ENCODE measurements around the gene TPCN2.
A peak's percentile ranks its signal among the peaks of the same experiment; 100 is the strongest.

TPCN2 gene

GRCh38 chr11:69009441-69010211 lies 39.1 kb upstream of the TPCN2 start:
- no peak for DNase-seq
- in situ Hi-C loops (cut with HindIII; ENCODE audit: low pct_ligation_motif_present, low pct_unique_long_range_greater_than_20kb, low sequenced_read_pairs) = no loop called here

DNA sequence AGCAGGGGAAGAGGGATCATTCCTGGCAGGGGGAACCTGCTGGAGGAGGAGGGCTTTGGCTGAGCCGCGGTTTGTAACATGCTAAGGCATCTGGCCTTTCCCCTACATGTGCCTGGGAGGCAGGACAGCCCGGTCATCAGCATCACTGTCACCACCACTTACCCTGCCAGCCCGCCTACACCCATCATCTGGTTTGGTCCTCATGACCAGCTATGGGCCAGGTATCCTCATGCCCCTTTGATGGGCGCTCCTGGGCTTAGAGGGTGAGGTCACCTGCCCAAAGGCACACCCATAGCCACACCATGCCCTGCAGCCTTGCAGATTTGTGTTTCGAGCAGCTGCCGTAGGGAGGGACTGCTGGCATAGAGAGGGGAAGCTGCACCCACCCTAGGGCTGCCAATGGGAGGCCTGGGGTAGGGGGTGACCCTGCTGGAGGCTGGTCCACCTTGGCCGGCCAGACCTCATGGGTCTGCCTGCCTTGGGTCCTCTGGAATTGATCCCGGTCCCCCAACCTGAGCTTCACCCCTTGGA lies 38.3 kb upstream of the TPCN2 start:
- in situ Hi-C loops (cut with HindIII; ENCODE audit: low pct_ligation_motif_present, low pct_unique_long_range_greater_than_20kb, low sequenced_read_pairs) = no loop called here
- DNase-seq = no peak

DNA sequence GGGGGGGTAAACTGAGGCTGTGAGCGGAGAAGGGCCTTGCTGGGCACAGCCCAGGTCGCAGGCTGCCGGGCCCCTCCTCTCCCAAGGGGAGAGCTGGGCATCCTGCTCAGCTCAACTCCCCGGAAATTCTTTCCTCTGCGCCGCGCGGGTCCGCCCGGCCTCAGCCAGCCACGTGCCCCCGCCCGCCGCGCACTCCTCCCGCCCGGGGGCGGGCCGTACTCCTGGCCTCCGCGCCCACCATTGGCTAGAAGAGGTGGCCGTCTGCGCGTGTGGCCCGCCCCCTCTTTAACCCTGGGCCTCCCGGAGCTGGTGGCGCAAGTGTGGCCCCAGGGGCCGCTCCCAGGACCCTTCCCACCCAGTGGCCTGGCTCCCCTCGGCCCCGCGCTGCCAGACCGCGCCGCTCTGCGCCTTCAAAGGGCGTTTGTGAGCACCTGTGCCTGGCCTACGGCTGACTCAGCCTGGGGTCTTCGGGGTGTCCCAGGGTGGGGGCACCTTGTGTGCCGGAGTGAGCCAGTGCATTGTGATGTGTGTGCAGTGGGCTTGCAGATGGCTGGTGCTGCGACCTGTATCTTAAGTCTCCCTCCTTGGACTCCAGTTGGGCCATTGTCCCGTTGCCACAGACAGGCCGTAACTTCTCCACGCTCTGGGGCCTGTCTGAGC lies 37.6 kb upstream of the TPCN2 start:
- no peak for DNase-seq
- in situ Hi-C loops (cut with HindIII; ENCODE audit: low pct_ligation_motif_present, low pct_unique_long_range_greater_than_20kb, low sequenced_read_pairs) = no loop called here

- in situ Hi-C loops (cut with HindIII; ENCODE audit: low pct_ligation_motif_present, low pct_unique_long_range_greater_than_20kb, low sequenced_read_pairs) = no loop called here
- no peak for DNase-seq
Observed at GRCh38 chr11:69011624-69012091, 37.1 kb upstream of the TPCN2 start.

GRCh38 chr11:69012092-69013008 lies 36.4 kb upstream of the TPCN2 start:
- DNase-seq = no peak
- in situ Hi-C loops (cut with HindIII; ENCODE audit: low pct_ligation_motif_present, low pct_unique_long_range_greater_than_20kb, low sequenced_read_pairs) = no loop called here

DNA sequence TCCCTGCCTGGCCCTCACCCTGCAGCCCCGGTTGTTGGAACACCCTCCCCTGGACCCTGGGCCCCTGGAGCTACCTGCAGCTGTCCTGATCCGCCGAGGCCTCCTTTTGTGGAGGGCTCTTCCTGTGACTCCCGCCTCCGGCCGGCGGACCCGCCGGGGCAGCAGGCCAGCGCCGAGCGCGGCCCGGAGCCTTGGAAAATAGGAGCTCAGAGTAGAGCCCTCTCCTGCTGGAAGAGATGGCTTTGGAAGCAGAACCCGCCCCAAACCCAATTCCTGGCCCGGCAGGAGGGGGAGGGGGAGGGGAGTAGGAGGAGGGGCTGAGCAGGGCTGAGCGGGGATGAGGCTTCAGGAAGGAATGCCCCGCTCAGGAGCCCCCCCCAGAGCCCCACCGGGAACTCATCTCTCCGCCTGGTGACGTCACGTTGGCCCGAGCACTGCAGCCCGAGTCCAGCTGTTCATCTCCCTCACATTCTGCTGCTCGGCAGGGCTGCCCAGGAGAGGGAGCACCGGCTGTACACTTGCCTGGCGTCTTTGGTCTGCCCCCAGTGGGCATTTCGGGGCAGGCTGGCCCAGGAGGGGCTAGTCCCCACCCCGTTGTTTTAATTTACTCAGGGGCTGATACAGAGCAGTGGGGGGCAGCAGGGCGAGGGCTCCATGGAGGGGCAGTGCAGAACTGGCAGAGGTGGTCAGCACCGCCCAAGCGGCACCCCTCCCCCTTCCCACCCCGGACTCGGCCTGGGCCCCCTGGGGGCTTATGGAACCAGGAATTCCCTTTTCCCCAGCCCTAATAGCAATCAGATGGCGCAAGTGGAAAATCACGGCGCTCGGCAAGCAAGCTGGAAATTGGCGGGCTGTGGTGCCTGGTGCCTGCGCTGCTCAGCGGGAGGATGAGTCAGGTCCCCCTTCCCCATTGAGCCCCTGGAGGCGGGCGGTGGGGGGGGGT lies 35.5 kb upstream of the TPCN2 start, which contains the start of gene MRGPRF:
Gene MRGPRF, minus strand, starts transcription at position 238 of the 943 bp plus-strand sequence. CDS start 3,345 bp downstream, outside the sequence.
- DNase-seq = peak; percentile 21
- in situ Hi-C loops (cut with HindIII; ENCODE audit: low pct_ligation_motif_present, low pct_unique_long_range_greater_than_20kb, low sequenced_read_pairs) = no loop called here

GRCh38 chr11:69014084-69014851 lies 34.5 kb upstream of the TPCN2 start:
- no peak for DNase-seq
- in situ Hi-C loops (cut with HindIII; ENCODE audit: low pct_ligation_motif_present, low pct_unique_long_range_greater_than_20kb, low sequenced_read_pairs) = no loop called here

GRCh38 chr11:69014898-69015549 lies 33.7 kb upstream of the TPCN2 start:
- in situ Hi-C loops (cut with HindIII; ENCODE audit: low pct_ligation_motif_present, low pct_unique_long_range_greater_than_20kb, low sequenced_read_pairs) = no loop called here
- DNase-seq = no peak

DNA sequence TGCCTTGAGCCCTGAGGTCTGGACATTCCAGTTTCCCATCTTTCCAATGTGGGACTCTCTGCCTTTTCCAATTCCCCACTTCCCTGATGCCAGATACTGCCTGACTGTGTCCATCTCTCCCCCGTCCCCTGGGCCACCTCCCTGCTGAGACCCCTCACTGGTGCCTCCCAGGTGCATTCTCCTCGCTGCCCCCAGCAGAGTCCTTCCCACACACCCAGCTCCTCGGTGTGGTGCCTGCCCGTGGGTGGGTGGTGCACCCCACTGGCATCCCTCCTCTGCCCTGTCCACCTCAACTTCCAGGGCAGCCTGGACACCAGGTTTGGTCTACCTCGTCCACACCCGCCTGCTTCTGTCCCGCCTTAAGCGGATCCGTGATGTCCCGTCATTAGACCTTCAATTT lies 30.8 kb upstream of the TPCN2 start:
- in situ Hi-C loops (cut with HindIII; ENCODE audit: low pct_ligation_motif_present, low pct_unique_long_range_greater_than_20kb, low sequenced_read_pairs) = no loop called here
- DNase-seq = no peak

DNA sequence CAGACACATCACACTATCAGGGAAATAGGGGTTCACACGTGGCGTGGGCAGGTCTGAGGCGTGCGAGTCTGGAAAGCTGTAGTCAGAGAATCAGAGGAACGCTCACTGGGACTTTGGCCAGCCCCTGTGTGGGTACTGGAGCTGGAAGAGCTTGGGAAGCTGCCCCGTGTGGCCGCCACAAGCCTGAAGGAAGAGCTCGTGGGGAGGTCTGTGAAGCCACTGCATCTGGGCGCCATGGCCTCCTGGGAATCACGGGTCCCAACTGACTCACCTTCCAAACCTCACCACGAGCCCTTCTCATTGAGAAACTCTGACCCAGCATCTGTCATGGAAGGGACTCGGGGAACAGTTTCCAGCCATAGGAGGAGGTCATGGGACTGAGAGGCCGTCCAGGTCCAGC lies 29.8 kb upstream of the TPCN2 start:
- no peak for DNase-seq

DNA sequence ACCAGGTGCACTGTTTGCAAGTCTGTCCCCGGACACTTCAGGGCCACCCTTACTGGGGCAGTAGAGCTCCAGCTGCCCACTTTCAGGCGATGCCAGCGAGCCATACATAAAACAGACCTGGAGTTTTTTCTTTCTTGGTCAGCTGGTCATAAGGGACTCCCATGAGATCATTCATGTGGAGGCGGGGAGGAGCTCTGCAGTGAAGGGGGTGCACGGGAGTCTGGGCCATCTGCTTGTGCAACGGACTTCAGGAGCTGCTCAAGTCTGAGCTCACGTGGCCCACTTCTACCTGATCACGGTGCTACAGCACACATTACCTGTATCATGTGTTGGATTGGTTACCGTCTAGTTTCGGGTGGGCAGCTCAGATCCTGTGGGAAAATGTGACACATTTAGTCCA lies 26.5 kb upstream of the TPCN2 start:
- in situ Hi-C loops (cut with HindIII; ENCODE audit: low pct_ligation_motif_present, low pct_unique_long_range_greater_than_20kb, low sequenced_read_pairs) = no loop called here
- no peak for DNase-seq

More for the DNA sequence above, 29.8 kb upstream of the TPCN2 start:
- in situ Hi-C loops (cut with HindIII; ENCODE audit: low pct_ligation_motif_present, low pct_unique_long_range_greater_than_20kb, low sequenced_read_pairs) = no loop called here

DNA sequence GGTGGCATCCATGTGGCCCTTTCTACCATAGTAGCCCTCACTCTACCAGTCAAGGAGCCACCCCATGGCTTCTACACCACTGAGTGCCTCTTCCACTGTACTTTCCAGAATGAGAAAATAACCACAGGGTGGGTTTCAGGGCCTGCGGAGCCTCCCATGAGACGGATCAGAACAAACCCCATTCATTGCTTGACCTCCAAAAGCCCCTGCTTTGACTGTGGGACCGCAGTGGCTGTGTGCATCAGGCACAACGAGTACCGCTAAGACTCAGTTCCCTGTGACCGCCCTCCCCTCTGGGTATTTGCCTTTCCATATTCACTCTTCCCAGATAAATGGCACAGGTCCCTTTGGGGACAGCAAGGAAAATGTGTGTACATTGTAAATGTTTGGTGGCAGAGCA lies 24.2 kb upstream of the TPCN2 start:
- no peak for DNase-seq
- in situ Hi-C loops (cut with HindIII; ENCODE audit: low pct_ligation_motif_present, low pct_unique_long_range_greater_than_20kb, low sequenced_read_pairs) = no loop called here

DNA sequence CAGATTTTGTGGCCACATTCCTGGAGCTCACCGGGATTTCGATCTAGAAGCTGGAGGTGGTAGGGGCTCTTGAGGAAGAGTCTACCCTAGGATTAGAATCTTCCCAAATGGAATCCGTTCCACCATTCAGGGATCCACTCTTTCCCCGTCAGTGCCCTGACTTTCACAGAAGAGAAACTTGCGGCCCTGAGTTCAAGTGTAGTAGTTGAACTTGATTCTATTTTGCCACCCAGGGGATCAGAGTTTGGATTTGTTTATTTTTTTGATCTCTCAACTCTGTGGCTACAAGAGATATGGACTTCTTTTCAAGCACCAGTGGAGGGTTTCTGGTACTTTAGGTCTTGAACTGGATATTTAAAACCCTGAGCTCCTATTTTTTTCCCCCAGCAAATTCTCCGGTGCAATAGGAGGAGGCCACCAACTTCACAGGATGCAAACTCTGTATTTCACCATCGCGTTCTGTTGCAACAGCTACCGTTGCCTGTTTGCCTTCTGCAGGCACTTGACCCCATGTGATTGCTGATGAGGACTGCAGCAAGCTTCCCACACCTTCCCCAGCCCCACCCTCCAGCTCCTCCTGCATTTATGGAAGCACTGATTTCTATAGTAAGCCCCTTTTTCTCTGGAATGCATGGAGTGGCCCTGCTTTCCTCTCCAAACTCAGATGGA lies 20.9 kb upstream of the TPCN2 start:
- no peak for DNase-seq
- in situ Hi-C loops (cut with HindIII; ENCODE audit: low pct_ligation_motif_present, low pct_unique_long_range_greater_than_20kb, low sequenced_read_pairs) = no loop called here

- in situ Hi-C loops (cut with HindIII; ENCODE audit: low pct_ligation_motif_present, low pct_unique_long_range_greater_than_20kb, low sequenced_read_pairs) = no loop called here
- no peak for DNase-seq
Observed at GRCh38 chr11:69030301-69030700, 18.4 kb upstream of the TPCN2 start.

- in situ Hi-C loops (cut with HindIII; ENCODE audit: low pct_ligation_motif_present, low pct_unique_long_range_greater_than_20kb, low sequenced_read_pairs) = no loop called here
- no peak for DNase-seq
Observed at GRCh38 chr11:69032833-69033232, 15.9 kb upstream of the TPCN2 start.

- no peak for DNase-seq
- in situ Hi-C loops (cut with HindIII; ENCODE audit: low pct_ligation_motif_present, low pct_unique_long_range_greater_than_20kb, low sequenced_read_pairs) = no loop called here
Observed at GRCh38 chr11:69033431-69033830, 15.3 kb upstream of the TPCN2 start.
